A549 (cell line): ENCODE data around the gene SLC6A17. TPM values are rescaled to one million over a fixed set of nuclear protein-coding genes. Genes with fewer than 3 reads are reported as not detected.

Experiments used
- ATAC-seq, 2 experiments: fragments of 200-7000 bp in 1 of 2; fragments of >200 bp in 1 of 2; cut with Nextera tagmentation in 1 of 2; cut with Tn5 transposase in 1 of 2; 3 replicates each; pipeline versions ENCODE4 v1.8.0 to v1.9.1; 2018 to 2020; ENCODE audit warnings: mild to moderate bottlenecking in 1 of 2, moderate library complexity in 1 of 2
- CTCF ChIA-PET: fragments of 300-600 bp; sonication (Branson Sonifier 250); formaldehyde crosslinking; extraction: SDS; loops from one replicate; lab custom pipeline; 2021; ENCODE audit warnings: antibody characterized with exemption, inconsistent platforms; lab: Yijun Ruan, JAX
- POLR2A ChIA-PET: fragments of 350-600 bp; formaldehyde crosslinking; extraction: SDS; loops from one replicate; lab custom pipeline; 2021; ENCODE audit warnings: antibody characterized with exemption, inconsistent platforms; lab: Yijun Ruan, JAX
- DNase-seq, 2 experiments: peaks; one replicate each; pipeline versions ENCODE4 v3.0.0 to v3.0.0-alpha.2; 2011 to 2016; ENCODE audit warnings: low read depth in 1 of 2, low spot score in 1 of 2
- FAIRE-seq: peaks from 2 replicates; lab custom pipeline; 2011; peaks lifted over from hg19 to GRCh38; lab: Jason Lieb, UNC
- H3K27ac ChIP-seq, 2 experiments: fragments of >200 bp; sonication (Bioruptor Twin); formaldehyde crosslinking; 3 replicates each; pipeline ENCODE4 v1.5.1; 2016 to 2017
- H3K4me1 ChIP-seq: fragments of >200 bp; sonication (Bioruptor Twin); formaldehyde crosslinking; 3 replicates; pipeline ENCODE4 v1.6.1; 2016
- H3K4me2 ChIP-seq: fragments of >200 bp; sonication (Bioruptor Twin); formaldehyde crosslinking; 3 replicates; pipeline ENCODE4 v1.6.1; 2016
- H3K4me3 ChIP-seq: fragments of >200 bp; sonication (Bioruptor Twin); formaldehyde crosslinking; 3 replicates; pipeline ENCODE4 v1.5.1; 2016
- H3K9me3 ChIP-seq: fragments of >200 bp; sonication (Bioruptor Twin); formaldehyde crosslinking; 3 replicates; pipeline ENCODE4 v1.6.1; 2016
- CBX8 ChIP-seq: fragments of 200-600 bp; sonication (generic); IDR thresholded peaks from 2 replicates; pipeline ENCODE4 v1.6.1; 2016
- CHD2 ChIP-seq: fragments of 150-350 bp; IDR thresholded peaks from 2 replicates; pipeline ENCODE4 v1.6.1; 2014; ENCODE audit warnings: low read length; ENCODE audit not compliant: partially characterized antibody
- EHF ChIP-seq: fragments of 250-450 bp; sonication (Bioruptor Pico); IDR thresholded peaks from 2 replicates; pipeline ENCODE4 v1.5.0; 2020; ENCODE audit warnings: mild to moderate bottlenecking
- FOSB ChIP-seq: fragments of 250-450 bp; sonication (Bioruptor Pico); IDR thresholded peaks from 2 replicates; pipeline ENCODE4 v1.5.0; 2020; ENCODE audit warnings: mild to moderate bottlenecking, moderate library complexity
- FOSL2 ChIP-seq, 2 experiments: fragments of 450-650 bp in 1 of 2; fragments of >200 bp in 1 of 2; sonication (Bioruptor Twin) in 1 of 2; formaldehyde crosslinking; IDR thresholded peaks; 2 replicates each; pipeline versions ENCODE4 v1.5.0 to v1.6.1; 2016 to 2020; ENCODE audit warnings: mild to moderate bottlenecking in 1 of 2, moderate library complexity in 1 of 2
- FOXS1 ChIP-seq: fragments of 250-450 bp; sonication (Bioruptor Pico); IDR thresholded peaks from 2 replicates; pipeline ENCODE4 v1.5.0; 2020; ENCODE audit warnings: mild to moderate bottlenecking, moderate library complexity
- GATA3 ChIP-seq: IDR thresholded peaks from 2 replicates; pipeline ENCODE4 v1.6.1; 2012; ENCODE audit warnings: borderline replicate concordance
- HEYL ChIP-seq: fragments of 250-450 bp; sonication (Bioruptor Pico); IDR thresholded peaks from 2 replicates; pipeline ENCODE4 v1.8.0; 2021; ENCODE audit warnings: mild to moderate bottlenecking, moderate library complexity
- HOXA7 ChIP-seq: fragments of 250-450 bp; sonication (Bioruptor Pico); IDR thresholded peaks from 2 replicates; pipeline ENCODE4 v1.5.0; 2020; ENCODE audit warnings: mild to moderate bottlenecking, moderate library complexity
- HOXB13 ChIP-seq: fragments of 250-450 bp; sonication (Bioruptor Pico); IDR thresholded peaks from 2 replicates; pipeline ENCODE4 v1.5.0; 2020; ENCODE audit warnings: low read depth, mild to moderate bottlenecking, moderate library complexity
- HOXB5 ChIP-seq: fragments of 250-450 bp; sonication (Bioruptor Pico); IDR thresholded peaks from 2 replicates; pipeline ENCODE4 v1.5.0; 2020; ENCODE audit warnings: mild to moderate bottlenecking, moderate library complexity
- KDM5A ChIP-seq: fragments of 200-600 bp; sonication (generic); IDR thresholded peaks from 2 replicates; pipeline ENCODE4 v1.6.1; 2016; ENCODE audit warnings: antibody characterized with exemption, mild to moderate bottlenecking
- NR3C1 ChIP-seq: fragments of >200 bp; sonication (Bioruptor Twin); formaldehyde crosslinking; IDR thresholded peaks from 3 replicates; pipeline ENCODE4 v1.6.1; 2017
- POLR2A ChIP-seq: IDR thresholded peaks from 2 replicates; pipeline ENCODE4 v1.6.1; 2012; ENCODE audit warnings: mild to moderate bottlenecking, low read length
- RARB ChIP-seq: fragments of 250-450 bp; sonication (Bioruptor Pico); IDR thresholded peaks from 2 replicates; pipeline ENCODE4 v1.8.0; 2021; ENCODE audit warnings: mild to moderate bottlenecking, moderate library complexity
- RNF2 ChIP-seq: fragments of 200-600 bp; sonication (generic); IDR thresholded peaks from 2 replicates; pipeline ENCODE4 v1.6.1; 2016; ENCODE audit warnings: low read depth, mild to moderate bottlenecking, antibody characterized with exemption, moderate library complexity, borderline replicate concordance
- SMC3 ChIP-seq: fragments of >200 bp; sonication (Bioruptor Twin); formaldehyde crosslinking; IDR thresholded peaks from 3 replicates; pipeline ENCODE4 v1.6.1; 2018; ENCODE audit warnings: inconsistent platforms
- ZFP36 ChIP-seq: fragments of 450-650 bp; IDR thresholded peaks from 2 replicates; pipeline ENCODE4 v1.6.1; 2014; ENCODE audit warnings: borderline replicate concordance; ENCODE audit not compliant: partially characterized antibody
- ZNF302 ChIP-seq: fragments of 250-450 bp; sonication (Bioruptor Pico); IDR thresholded peaks from 2 replicates; pipeline ENCODE4 v1.9.0; 2021; ENCODE audit warnings: inconsistent platforms, mild to moderate bottlenecking, moderate library complexity
- WGBS: methylation state at CpG from one replicate; pipeline ENCODE4 v1.1.6; 2017; ENCODE audit errors: missing lambda C conversion rate; 5-methylcytosine and 5-hydroxymethylcytosine counted together
- polyA plus RNA-seq, 4 experiments: library from polyadenylated mRNA; depleted of rRNA in 3 of 4; stranded (reverse); fragments of >200 nt; fragmentation: RNase III in 1 of 4; extraction: RNeasy Plus Mini Kit Qiagen cat#74134 plus additional on column Dnase treatment in 1 of 4; gene quantifications; 2 replicates in 3 of 4; 3 replicates in 1 of 4; pipeline ENCODE4 v1.2.3, GENCODE V29; 2011 to 2017
- TF ChIP-seq, protein P1 (sequence below): fragments of 450-650 bp; IDR thresholded peaks from 2 replicates; pipeline ENCODE4 v1.6.1; 2014; ENCODE audit warnings: antibody characterized with exemption
- TF ChIP-seq, protein P2 (sequence below): IDR thresholded peaks from 2 replicates; pipeline ENCODE4 v1.6.1; 2012
- TF ChIP-seq, protein P3 (sequence below): fragments of 250-450 bp; sonication (Bioruptor Pico); IDR thresholded peaks from 2 replicates; pipeline ENCODE4 v1.5.0; 2020; ENCODE audit warnings: low read depth, mild to moderate bottlenecking, moderate library complexity
- TF ChIP-seq, protein P4 (sequence below): fragments of 200-600 bp; sonication (generic); IDR thresholded peaks from 2 replicates; pipeline ENCODE4 v1.6.1; 2016; ENCODE audit warnings: antibody characterized with exemption, mild to moderate bottlenecking, moderate library complexity
- TF ChIP-seq, protein P5 (sequence below): fragments of 150-350 bp; IDR thresholded peaks from 2 replicates; pipeline ENCODE4 v1.6.1; 2014; ENCODE audit warnings: low read depth, mild to moderate bottlenecking, low read length

The SLC6A17 gene
- polyA plus RNA-seq, 2 of the 4 experiments (the other 2 are of a cell fraction), result 0.56 to 2.2 TPM

DNA sequence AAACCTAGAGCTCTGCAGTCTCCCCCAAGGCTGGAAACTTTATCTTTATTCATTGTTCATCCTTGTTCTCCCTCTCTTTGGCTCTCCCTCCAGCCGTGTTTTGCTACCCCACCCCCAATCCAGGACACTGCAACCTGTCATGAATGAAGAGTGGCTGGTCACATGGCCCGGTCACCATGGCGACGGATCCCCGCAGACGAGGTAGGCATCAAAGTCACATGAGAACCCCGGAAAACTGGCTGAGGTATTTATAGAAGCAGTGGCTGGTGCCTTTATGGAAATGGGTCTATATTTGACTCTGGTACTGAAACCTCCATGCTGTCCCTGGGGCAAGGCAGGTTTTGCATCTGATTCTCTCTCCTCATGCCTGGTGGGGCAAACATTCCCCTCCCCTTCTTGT is 13.4 kb upstream of the SLC6A17 start:
- DNase-seq, result no peak
- Histone ChIP-seq H3K27ac (no peak overlapping the region), H3K4me2 (no peak overlapping the region), H3K4me1 (no peaks in the 10 kb centered on the region), H3K4me3 (no peak overlapping the region), H3K9me3 (peaks cover 2% of the 10 kb centered on the region; the same call in 1 of the 3 replicates)
- TF ChIP-seq ZFP36, result no peak
- no peak for TF ChIP-seq KDM5A
- TF ChIP-seq, protein P1, sequence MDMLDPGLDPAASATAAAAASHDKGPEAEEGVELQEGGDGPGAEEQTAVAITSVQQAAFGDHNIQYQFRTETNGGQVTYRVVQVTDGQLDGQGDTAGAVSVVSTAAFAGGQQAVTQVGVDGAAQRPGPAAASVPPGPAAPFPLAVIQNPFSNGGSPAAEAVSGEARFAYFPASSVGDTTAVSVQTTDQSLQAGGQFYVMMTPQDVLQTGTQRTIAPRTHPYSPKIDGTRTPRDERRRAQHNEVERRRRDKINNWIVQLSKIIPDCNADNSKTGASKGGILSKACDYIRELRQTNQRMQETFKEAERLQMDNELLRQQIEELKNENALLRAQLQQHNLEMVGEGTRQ, result no peak
- TF ChIP-seq CHD2, result no peak
- TF ChIP-seq FOXS1 (CRISPR knock-in tag), result no peak
- TF ChIP-seq EHF (CRISPR knock-in tag), result no peak
- TF ChIP-seq, protein P2, sequence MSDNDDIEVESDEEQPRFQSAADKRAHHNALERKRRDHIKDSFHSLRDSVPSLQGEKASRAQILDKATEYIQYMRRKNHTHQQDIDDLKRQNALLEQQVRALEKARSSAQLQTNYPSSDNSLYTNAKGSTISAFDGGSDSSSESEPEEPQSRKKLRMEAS, result no peak
- no peak for TF ChIP-seq NR3C1
- TF ChIP-seq, protein P3, sequence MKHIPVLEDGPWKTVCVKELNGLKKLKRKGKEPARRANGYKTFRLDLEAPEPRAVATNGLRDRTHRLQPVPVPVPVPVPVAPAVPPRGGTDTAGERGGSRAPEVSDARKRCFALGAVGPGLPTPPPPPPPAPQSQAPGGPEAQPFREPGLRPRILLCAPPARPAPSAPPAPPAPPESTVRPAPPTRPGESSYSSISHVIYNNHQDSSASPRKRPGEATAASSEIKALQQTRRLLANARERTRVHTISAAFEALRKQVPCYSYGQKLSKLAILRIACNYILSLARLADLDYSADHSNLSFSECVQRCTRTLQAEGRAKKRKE (CRISPR knock-in tag), result no peak
- no peak for TF ChIP-seq RNF2
- TF ChIP-seq HOXB5 (CRISPR knock-in tag), result no peak
- TF ChIP-seq, protein P4, sequence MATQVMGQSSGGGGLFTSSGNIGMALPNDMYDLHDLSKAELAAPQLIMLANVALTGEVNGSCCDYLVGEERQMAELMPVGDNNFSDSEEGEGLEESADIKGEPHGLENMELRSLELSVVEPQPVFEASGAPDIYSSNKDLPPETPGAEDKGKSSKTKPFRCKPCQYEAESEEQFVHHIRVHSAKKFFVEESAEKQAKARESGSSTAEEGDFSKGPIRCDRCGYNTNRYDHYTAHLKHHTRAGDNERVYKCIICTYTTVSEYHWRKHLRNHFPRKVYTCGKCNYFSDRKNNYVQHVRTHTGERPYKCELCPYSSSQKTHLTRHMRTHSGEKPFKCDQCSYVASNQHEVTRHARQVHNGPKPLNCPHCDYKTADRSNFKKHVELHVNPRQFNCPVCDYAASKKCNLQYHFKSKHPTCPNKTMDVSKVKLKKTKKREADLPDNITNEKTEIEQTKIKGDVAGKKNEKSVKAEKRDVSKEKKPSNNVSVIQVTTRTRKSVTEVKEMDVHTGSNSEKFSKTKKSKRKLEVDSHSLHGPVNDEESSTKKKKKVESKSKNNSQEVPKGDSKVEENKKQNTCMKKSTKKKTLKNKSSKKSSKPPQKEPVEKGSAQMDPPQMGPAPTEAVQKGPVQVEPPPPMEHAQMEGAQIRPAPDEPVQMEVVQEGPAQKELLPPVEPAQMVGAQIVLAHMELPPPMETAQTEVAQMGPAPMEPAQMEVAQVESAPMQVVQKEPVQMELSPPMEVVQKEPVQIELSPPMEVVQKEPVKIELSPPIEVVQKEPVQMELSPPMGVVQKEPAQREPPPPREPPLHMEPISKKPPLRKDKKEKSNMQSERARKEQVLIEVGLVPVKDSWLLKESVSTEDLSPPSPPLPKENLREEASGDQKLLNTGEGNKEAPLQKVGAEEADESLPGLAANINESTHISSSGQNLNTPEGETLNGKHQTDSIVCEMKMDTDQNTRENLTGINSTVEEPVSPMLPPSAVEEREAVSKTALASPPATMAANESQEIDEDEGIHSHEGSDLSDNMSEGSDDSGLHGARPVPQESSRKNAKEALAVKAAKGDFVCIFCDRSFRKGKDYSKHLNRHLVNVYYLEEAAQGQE, result no peak
- TF ChIP-seq ZNF302, result no peak
- TF ChIP-seq FOSL2 (IDR thresholded peaks at IDR 0.05), result no peak
- TF ChIP-seq FOSL2 (CRISPR knock-in tag; IDR thresholded peaks at IDR 0.05), result no peak
- no peak for TF ChIP-seq HOXB13 (CRISPR knock-in tag)
- no peak for TF ChIP-seq HEYL (CRISPR knock-in tag)
- ChIA-PET POLR2A (no interaction called here), CTCF (interaction anchor here (2.7 kb wide), 1 partner anchor 31 kb away, joined by 9 read pairs; no protein-coding TSS in a partner anchor)
- no peak for FAIRE-seq
- no peak; a peak in 1 of 6 replicates for ATAC-seq
- 19% methylated on average over 7 of the region's 7 CpGs for WGBS

DNA sequence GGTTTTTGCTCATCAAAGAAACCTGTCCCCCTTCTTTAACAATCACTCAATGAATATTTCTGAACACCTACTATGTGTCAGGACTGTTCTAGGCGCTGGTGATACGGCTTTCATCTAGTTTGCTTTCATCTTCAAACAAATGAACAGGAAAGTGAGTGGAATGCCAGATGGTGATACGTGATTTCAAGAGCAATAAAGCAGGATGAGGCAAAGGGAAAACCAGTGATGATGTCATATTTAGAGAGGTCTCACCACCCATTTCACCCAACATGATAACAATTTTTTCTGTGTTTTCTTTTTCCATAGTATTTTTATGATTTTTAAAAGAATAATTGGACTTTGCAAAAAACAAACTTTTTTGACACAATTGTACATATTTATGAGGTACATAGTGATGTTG is 11.3 kb upstream of the SLC6A17 start:
- DNase-seq, result no peak
- no peak for FAIRE-seq
- 9% methylated on average over 3 of the region's 3 CpGs for WGBS
- H3K27ac ChIP-seq, result no peak overlapping the region
- ChIA-PET POLR2A (no interaction called here), CTCF (interaction anchor here (0.6 kb wide), 1 partner anchor 319 kb away, joined by 3 read pairs; no protein-coding TSS in a partner anchor)
- no peak overlapping the region for H3K4me3 ChIP-seq
- H3K4me2 ChIP-seq, result no peak overlapping the region
- TF ChIP-seq ZNF302 (no peak), NR3C1 (no peak), EHF (CRISPR knock-in tag) (no peak), POLR2A (no peak), HOXA7 (CRISPR knock-in tag) (no peak), SMC3 (no peak), RARB (CRISPR knock-in tag) (no peak), GATA3 (no peak), FOSB (CRISPR knock-in tag) (no peak), CBX8 (no peak)
- TF ChIP-seq, protein P1, result no peak
- TF ChIP-seq, protein P5, sequence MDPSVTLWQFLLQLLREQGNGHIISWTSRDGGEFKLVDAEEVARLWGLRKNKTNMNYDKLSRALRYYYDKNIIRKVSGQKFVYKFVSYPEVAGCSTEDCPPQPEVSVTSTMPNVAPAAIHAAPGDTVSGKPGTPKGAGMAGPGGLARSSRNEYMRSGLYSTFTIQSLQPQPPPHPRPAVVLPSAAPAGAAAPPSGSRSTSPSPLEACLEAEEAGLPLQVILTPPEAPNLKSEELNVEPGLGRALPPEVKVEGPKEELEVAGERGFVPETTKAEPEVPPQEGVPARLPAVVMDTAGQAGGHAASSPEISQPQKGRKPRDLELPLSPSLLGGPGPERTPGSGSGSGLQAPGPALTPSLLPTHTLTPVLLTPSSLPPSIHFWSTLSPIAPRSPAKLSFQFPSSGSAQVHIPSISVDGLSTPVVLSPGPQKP, result no peak
- no peak for ATAC-seq
- peaks cover 2% of the 10 kb centered on the region; the same call in 1 of the 3 replicates for H3K9me3 ChIP-seq
- no peaks in the 10 kb centered on the region for H3K4me1 ChIP-seq
